DOHH2 (cell line): Measurements from ENCODE around the gene METTL8.

Experiments
- H3F3A ChIP-seq: fragments of 200-600 bp; sonication (generic), shearing (Covaris generic); 2 replicates; pipeline ENCODE4 v1.6.0; 2016; ENCODE audit warnings: antibody characterized with exemption, mild to moderate bottlenecking; ENCODE audit not compliant: control insufficient read depth, insufficient read depth
- H3K27ac ChIP-seq: fragments of 200-600 bp; sonication (generic); 2 replicates; pipeline ENCODE4 v1.5.1; 2014; ENCODE audit warnings: low read depth, mild to moderate bottlenecking, low read length, moderate library complexity
- H3K27me3 ChIP-seq: fragments of 200-600 bp; sonication (generic); 2 replicates; pipeline ENCODE4 v1.6.1; 2014; ENCODE audit warnings: mild to moderate bottlenecking, low read length, mixed read lengths; ENCODE audit not compliant: control insufficient read depth
- H3K36me3 ChIP-seq: fragments of 200-600 bp; sonication (generic); 2 replicates; pipeline ENCODE4 v1.6.1; 2014; ENCODE audit warnings: mild to moderate bottlenecking, low read length, moderate library complexity, mixed read lengths; ENCODE audit not compliant: control insufficient read depth
- H3K4me1 ChIP-seq: fragments of 200-600 bp; sonication (generic); 2 replicates; pipeline ENCODE4 v1.6.1; 2014; ENCODE audit warnings: mild to moderate bottlenecking, low read length, mixed read lengths; ENCODE audit not compliant: control insufficient read depth
- H3K4me2 ChIP-seq: fragments of 200-600 bp; sonication (generic); 2 replicates; pipeline ENCODE4 v1.6.0; 2014; ENCODE audit warnings: mild to moderate bottlenecking, low read length, moderate library complexity
- H3K4me3 ChIP-seq: fragments of 200-600 bp; sonication (generic); 2 replicates; pipeline ENCODE4 v1.5.1; 2014; ENCODE audit warnings: mild to moderate bottlenecking, low read length, mixed read lengths
- H3K79me2 ChIP-seq: fragments of 200-600 bp; sonication (generic); 2 replicates; pipeline ENCODE4 v1.6.1; 2014; ENCODE audit warnings: mild to moderate bottlenecking, low read length, mixed read lengths; ENCODE audit not compliant: control insufficient read depth
- H3K9me2 ChIP-seq: fragments of 200-600 bp; sonication (generic); replicated peaks from 2 replicates; pipeline ENCODE4 v1.6.1; 2014; ENCODE audit warnings: mild to moderate bottlenecking, low read length, mixed read lengths; ENCODE audit not compliant: control insufficient read depth
- H3K9me3 ChIP-seq: fragments of 200-600 bp; sonication (generic); 2 replicates; pipeline ENCODE4 v1.6.1; 2014; ENCODE audit warnings: antibody characterized with exemption, low read length, mixed read lengths; ENCODE audit not compliant: control insufficient read depth, insufficient read depth
- H4K20me1 ChIP-seq: fragments of 200-600 bp; sonication (generic); 2 replicates; pipeline ENCODE4 v1.6.0; 2014; ENCODE audit warnings: low read depth, mild to moderate bottlenecking, antibody characterized with exemption, low read length, moderate library complexity; ENCODE audit not compliant: control insufficient read depth, insufficient read depth
- EZH2phosphoT487 ChIP-seq: fragments of 200-600 bp; sonication (generic); IDR thresholded peaks from 2 replicates; pipeline ENCODE4 v1.6.1; 2017; ENCODE audit warnings: borderline replicate concordance, mild to moderate bottlenecking, antibody characterized with exemption, low read length, moderate library complexity, mixed read lengths
- TF ChIP-seq, protein P1 (sequence below): fragments of 200-600 bp; sonication (generic); IDR thresholded peaks from one replicate; pipeline ENCODE4 v1.5.1; 2014; ENCODE audit warnings: antibody characterized with exemption, mild to moderate bottlenecking, low read depth, low read length; ENCODE audit not compliant: poor library complexity, severe bottlenecking

The METTL8 gene

GRCh38 chr2:171327043-171327496, 106.7 kb downstream of the METTL8 start:
- peak overlapping the region; percentile 98 for H3K27ac ChIP-seq
- H3K4me2 ChIP-seq, result no peak overlapping the region
- H3K9me2 ChIP-seq, result no peaks in the 10 kb centered on the region
- H3K79me2 ChIP-seq, result no peaks in the 10 kb centered on the region
- no peaks in the 10 kb centered on the region for H4K20me1 ChIP-seq
- H3K4me1 ChIP-seq, result peaks cover 74% of the 10 kb centered on the region
- TF ChIP-seq EZH2phosphoT487, result no peak
- TF ChIP-seq, protein P1, sequence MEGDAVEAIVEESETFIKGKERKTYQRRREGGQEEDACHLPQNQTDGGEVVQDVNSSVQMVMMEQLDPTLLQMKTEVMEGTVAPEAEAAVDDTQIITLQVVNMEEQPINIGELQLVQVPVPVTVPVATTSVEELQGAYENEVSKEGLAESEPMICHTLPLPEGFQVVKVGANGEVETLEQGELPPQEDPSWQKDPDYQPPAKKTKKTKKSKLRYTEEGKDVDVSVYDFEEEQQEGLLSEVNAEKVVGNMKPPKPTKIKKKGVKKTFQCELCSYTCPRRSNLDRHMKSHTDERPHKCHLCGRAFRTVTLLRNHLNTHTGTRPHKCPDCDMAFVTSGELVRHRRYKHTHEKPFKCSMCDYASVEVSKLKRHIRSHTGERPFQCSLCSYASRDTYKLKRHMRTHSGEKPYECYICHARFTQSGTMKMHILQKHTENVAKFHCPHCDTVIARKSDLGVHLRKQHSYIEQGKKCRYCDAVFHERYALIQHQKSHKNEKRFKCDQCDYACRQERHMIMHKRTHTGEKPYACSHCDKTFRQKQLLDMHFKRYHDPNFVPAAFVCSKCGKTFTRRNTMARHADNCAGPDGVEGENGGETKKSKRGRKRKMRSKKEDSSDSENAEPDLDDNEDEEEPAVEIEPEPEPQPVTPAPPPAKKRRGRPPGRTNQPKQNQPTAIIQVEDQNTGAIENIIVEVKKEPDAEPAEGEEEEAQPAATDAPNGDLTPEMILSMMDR, result no peak
- H3K36me3 ChIP-seq, result peaks cover 10% of the 10 kb centered on the region; the same call in 1 of the 2 replicates
- peaks cover 15% of the 10 kb centered on the region for H3F3A ChIP-seq
- H3K4me3 ChIP-seq, result no peak overlapping the region
- no peaks in the 10 kb centered on the region for H3K9me3 ChIP-seq
- no peaks in the 10 kb centered on the region for H3K27me3 ChIP-seq

GRCh38 chr2:171325886-171326585, 107.8 kb downstream of the METTL8 start:
- Histone ChIP-seq H3K27ac (peak overlapping the region; percentile 98), H3K4me1 (peaks cover 84% of the 10 kb centered on the region), H3K27me3 (no peaks in the 10 kb centered on the region), H3K79me2 (no peaks in the 10 kb centered on the region), H3K4me2 (peak overlapping the region; percentile 65), H3K9me2 (no peaks in the 10 kb centered on the region), H3K9me3 (no peaks in the 10 kb centered on the region), H4K20me1 (no peaks in the 10 kb centered on the region), H3K36me3 (peaks cover 10% of the 10 kb centered on the region; the same call in 1 of the 2 replicates), H3F3A (peaks cover 19% of the 10 kb centered on the region), H3K4me3 (no peak overlapping the region)
- TF ChIP-seq, protein P1, result no peak

GRCh38 chr2:171323971-171324528, 109.7 kb downstream of the METTL8 start:
- H3K27ac ChIP-seq, result peak overlapping the region; percentile 98
- H3K4me2 ChIP-seq, result peak overlapping the region; percentile 65
- H3K9me2 ChIP-seq, result no peaks in the 10 kb centered on the region
- TF ChIP-seq, protein P1, result no peak
- TF ChIP-seq EZH2phosphoT487, result no peak
- H3K27me3 ChIP-seq, result no peaks in the 10 kb centered on the region
- H3K79me2 ChIP-seq, result no peaks in the 10 kb centered on the region
- no peaks in the 10 kb centered on the region for H3K9me3 ChIP-seq
- H3K36me3 ChIP-seq, result peaks cover 10% of the 10 kb centered on the region; the same call in 1 of the 2 replicates
- H3K4me1 ChIP-seq, result peaks cover 87% of the 10 kb centered on the region
- H4K20me1 ChIP-seq, result no peaks in the 10 kb centered on the region
- peaks cover 37% of the 10 kb centered on the region for H3F3A ChIP-seq
- H3K4me3 ChIP-seq, result peak overlapping the region; percentile 53
